ENCODE measurements around the gene TLR5. TPM values are rescaled to one million over a fixed set of nuclear protein-coding genes. Genes with fewer than 3 reads are reported as not detected.
A peak's percentile ranks its signal among the peaks of the same experiment; 100 is the strongest.
"Not testable (repeated sequence)": the region's sequence is repeated elsewhere in the genome, so short reads cannot be mapped to it uniquely, and the experiment has no call there.

TLR5 gene
- polyA plus RNA-seq (ENCODE audit: insufficient read length in 3 of 3), result 1 to 10 TPM; 4.9 to 6.0 (median 5.1) TPM
- long read RNA-seq, donor 1, result 0 reads
- long read RNA-seq, donor 2, result 0 reads
- long read RNA-seq, donor 3, partial matches to known transcripts, result 0 of 1 reads
- long read RNA-seq, donor 3, other reads (novel, unspliced or antisense), result 0 of 1 reads
- long read RNA-seq, donor 4, result 0 reads
- long read RNA-seq, donor 5, result 0 reads
- long read RNA-seq, donor 6, result 0 reads
- long read RNA-seq, donor 7, result 0 reads
- long read RNA-seq, donor 8, partial matches to known transcripts, result 0 of 1 reads
- long read RNA-seq, donor 8, other reads (novel, unspliced or antisense), result 0 of 1 reads
- long read RNA-seq, donor 9, result 0 reads
- long read RNA-seq, donor 10, result 0 reads
- long read RNA-seq, donor 11, result 0 reads
- long read RNA-seq, donor 12, result 0 reads
- long read RNA-seq, donor 13, result 0 reads
- long read RNA-seq, donor 14, result 0 reads
- long read RNA-seq, donor 15, result 0 reads
- long read RNA-seq, donor 16, partial matches to known transcripts, result 0 of 1 reads
- long read RNA-seq, donor 16, other reads (novel, unspliced or antisense), result 0 of 1 reads

DNA sequence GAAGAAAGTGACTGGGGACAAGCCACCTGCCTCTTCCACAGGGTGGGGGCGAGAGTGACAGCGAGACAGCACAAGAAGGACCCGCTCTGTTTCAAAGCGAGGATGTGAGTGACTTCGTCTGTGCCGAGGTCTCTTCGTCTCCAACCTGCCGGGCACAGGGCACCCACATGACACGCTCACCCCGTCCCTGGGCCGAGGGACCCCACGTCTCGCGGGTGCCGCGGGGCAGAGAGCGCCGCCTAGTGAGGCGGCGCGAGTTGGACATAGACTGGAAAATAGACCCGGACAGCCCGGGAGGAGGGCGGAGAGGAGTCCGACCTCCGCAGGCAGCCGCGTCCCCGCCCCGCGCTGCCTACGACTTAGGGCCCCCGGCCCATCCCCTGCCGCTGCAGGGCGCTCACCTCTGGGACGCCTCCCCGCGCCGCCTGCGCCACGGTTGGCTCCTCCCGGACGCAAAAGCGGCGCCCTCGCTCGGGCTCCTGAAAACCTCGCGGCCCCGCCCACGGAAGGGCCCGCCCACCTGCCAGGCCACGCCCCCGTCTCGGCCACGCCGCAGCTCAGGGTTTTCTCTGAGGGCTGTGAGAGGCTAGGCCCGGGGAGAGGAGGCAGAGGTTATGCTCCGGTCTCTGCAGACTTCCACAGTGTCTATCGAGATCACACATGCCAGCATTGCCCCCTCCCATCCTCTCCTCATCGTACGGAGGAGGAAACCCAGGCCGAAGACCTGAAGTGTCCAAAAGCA lies at the start of gene TLR5:
TLR5 (minus strand) TSS at position 454 of the 742 bp plus-strand sequence. CDS start 30,217 bp downstream, outside the sequence.
- DNase-seq (ENCODE audit: extremely low read depth in 1 of 11, low read depth in 9 of 11, low spot score in 4 of 11), result peak in 7 of 11 donors; percentile 44 to 74 (median 55)

DNA sequence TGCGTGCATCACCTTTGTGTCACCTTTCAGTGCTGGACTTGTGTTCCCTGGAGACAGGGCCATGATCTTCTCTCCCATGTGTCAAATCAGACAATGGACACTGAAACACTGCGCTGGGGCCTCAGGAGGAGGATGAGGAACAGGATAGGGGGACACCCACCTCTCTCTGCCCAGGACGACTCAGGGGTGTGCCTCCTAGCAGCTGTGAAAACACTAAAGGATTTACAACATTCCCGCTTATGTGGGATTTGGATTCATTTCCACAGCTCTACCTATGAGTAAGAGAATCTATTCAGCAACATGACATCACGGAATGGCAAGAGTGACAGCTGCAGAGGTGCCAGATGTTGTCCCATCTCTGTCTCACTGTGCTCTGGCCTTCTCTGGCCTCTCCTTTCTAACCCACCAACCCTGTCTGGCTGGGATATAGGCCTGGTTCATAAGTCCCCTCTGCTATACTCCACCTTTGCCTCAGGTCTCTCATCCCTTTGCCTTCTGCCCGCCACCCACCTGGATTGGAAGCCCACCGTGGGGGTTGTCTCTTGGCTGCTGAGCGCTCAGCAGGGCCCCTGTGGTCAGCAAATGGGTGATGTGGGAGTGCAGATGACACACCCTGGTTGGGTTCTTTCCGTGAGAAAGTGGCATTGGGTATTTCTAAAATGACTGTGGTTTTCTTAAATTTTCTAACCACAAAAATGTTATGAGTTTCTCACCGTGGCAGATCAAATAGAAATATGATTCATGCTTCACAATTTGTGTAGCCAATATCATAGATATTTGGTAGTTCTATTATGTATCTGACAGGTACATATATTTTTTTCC lies 47.1 kb upstream of the TLR5 start:
- DNase-seq (ENCODE audit: extremely low read depth in 1 of 11, low read depth in 9 of 11, low spot score in 4 of 11), result no peak

GRCh38 chr1:223189525-223189902 lies 46.5 kb upstream of the TLR5 start:
- no peak for DNase-seq (ENCODE audit: extremely low read depth in 1 of 11, low read depth in 9 of 11, low spot score in 4 of 11)

GRCh38 chr1:223188618-223189356 lies 45.7 kb upstream of the TLR5 start:
- DNase-seq (ENCODE audit: extremely low read depth in 1 of 11, low read depth in 9 of 11, low spot score in 4 of 11), result no peak

DNA sequence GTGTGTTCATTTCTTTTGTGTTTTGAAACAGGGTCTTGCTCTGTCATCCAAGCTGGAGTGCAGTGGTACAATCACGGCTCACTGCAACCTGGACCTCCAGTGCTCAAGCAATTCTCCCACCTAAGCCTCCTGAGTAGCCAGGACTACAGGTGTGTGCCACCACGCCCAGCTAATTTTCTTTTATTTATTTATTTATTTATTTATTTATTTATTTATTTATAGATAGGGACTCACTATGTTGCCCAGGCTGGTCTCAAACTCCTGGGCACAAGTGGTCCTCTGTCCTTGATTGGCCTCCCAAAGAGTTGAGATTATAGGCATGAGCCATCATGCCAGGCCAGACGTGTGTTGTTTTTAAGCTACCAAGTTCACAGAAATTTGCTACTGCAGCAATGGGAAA lies 43.8 kb upstream of the TLR5 start:
- no peak for DNase-seq (ENCODE audit: extremely low read depth in 1 of 11, low read depth in 9 of 11, low spot score in 4 of 11)

- no peak for DNase-seq (ENCODE audit: extremely low read depth in 1 of 11, low read depth in 9 of 11, low spot score in 4 of 11)
Observed at GRCh38 chr1:223183268-223183862, 40.3 kb upstream of the TLR5 start.

GRCh38 chr1:223180731-223181321 lies 37.8 kb upstream of the TLR5 start:
- DNase-seq (ENCODE audit: extremely low read depth in 1 of 11, low read depth in 9 of 11, low spot score in 4 of 11), result no peak

- DNase-seq (ENCODE audit: extremely low read depth in 1 of 11, low read depth in 9 of 11, low spot score in 4 of 11), result no peak
Observed at GRCh38 chr1:223179786-223180185, 36.7 kb upstream of the TLR5 start.

GRCh38 chr1:223179280-223179679 lies 36.2 kb upstream of the TLR5 start:
- no peak for DNase-seq (ENCODE audit: extremely low read depth in 1 of 11, low read depth in 9 of 11, low spot score in 4 of 11)

DNA sequence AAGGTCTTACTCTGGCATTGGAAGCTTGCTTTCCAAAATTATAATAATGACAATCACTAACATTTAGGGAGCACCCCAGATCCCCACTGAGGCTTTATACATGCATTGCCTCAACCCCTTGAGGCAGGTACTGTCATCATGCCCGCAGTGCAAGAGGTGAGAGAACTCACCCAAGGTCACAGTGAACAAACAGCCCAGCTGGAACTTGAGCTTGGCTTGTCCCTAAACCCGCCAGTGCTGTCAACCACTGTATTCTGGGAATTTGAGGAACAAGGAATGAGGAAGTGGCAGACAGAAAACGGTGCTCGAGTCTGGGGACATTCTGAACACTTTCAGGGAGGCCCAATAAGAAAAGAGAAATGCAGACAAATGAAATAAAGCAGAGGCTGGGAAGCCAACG lies 34.6 kb upstream of the TLR5 start:
- DNase-seq (ENCODE audit: extremely low read depth in 1 of 11, low read depth in 9 of 11, low spot score in 4 of 11), result no peak

- no peak for DNase-seq (ENCODE audit: extremely low read depth in 1 of 11, low read depth in 9 of 11, low spot score in 4 of 11)
Observed at GRCh38 chr1:223176437-223176836, 33.4 kb upstream of the TLR5 start.

DNA sequence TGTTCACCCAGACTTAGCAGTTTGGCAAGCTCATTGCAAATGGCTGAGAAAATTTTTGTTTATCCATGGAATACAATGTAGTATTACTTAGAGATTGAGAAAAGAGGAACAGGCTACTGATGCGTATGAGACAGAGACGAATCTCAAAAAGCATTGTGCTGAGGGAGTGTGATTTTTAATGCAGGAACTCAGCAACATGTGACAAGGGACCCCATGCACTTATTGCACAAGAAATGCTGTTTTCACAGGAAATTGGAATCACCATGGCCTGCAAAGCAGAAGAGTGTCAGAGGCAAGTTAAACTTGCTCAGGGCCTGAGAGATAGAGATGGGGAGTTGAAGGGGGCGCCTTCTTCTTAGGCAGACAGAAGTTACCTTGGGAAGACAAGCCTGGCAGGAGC lies 32.6 kb upstream of the TLR5 start:
- DNase-seq (ENCODE audit: extremely low read depth in 1 of 11, low read depth in 9 of 11, low spot score in 4 of 11), result no peak

- DNase-seq (ENCODE audit: extremely low read depth in 1 of 11, low read depth in 9 of 11, low spot score in 4 of 11), result no peak
Observed at GRCh38 chr1:223175032-223175431, 32.0 kb upstream of the TLR5 start.

DNA sequence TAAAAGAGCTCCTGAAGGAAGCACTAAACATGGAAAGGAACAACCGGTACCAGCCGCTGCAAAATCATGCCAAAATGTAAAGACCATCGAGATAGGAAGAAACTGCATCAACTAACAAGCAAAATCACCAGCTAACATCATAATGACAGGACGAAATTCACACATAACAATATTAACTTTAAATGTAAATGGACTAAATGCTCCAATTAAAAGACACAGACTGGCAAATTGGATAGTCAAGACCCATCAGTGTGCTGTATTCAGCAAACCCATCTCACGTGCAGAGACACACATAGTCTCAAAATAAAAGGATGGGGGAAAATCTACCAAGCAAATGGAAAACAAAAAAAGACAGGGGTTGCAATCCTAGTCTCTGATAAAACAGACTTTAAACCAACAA lies 26.4 kb upstream of the TLR5 start:
- not testable (repeated sequence) for DNase-seq (ENCODE audit: extremely low read depth in 1 of 11, low read depth in 9 of 11, low spot score in 4 of 11)

DNA sequence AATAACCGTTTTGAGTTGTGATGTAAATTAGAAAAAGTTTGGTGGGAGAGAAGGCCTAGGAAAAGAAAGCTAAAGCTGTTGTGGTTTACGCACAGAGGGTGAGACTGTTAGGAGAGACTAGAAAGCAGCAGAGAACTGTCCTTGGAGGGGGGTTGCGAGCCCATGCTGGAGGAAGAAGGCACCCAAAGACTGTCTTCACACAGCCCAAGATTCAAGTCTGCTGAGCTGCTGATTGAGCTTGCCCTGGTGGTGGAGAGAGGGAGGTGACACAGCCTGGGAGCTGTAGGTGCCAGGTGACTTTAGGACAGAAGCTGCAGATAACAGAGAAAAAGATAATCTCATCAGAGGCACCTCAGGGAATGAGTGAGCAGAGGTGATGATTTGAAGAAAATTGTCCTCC lies 18.3 kb upstream of the TLR5 start:
- no peak for DNase-seq (ENCODE audit: extremely low read depth in 1 of 11, low read depth in 9 of 11, low spot score in 4 of 11)

- no peak for DNase-seq (ENCODE audit: extremely low read depth in 1 of 11, low read depth in 9 of 11, low spot score in 4 of 11)
Observed at GRCh38 chr1:223156343-223156742, 13.3 kb upstream of the TLR5 start.

DNA sequence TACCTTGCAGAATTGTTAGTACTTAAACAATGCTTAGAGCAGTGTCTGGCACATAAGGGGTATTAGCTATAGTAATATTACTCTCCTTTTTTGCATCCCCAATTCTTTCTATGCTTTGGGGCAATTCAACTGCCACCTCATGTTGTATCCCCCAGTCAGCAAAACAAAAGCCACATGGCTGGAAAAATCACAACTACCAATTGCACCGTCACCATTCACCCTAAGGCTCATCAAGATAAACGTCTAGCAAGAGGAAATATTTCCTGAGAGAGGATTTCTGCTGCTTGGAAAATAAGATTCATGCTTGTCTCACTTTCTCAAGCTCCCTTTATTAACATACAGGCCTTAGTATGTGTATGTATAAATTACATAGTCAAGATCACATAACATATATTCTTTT lies 12.1 kb upstream of the TLR5 start:
- no peak for DNase-seq (ENCODE audit: extremely low read depth in 1 of 11, low read depth in 9 of 11, low spot score in 4 of 11)
